B cell (primary cell): ENCODE results near the gene PLCB4. TPM values are rescaled to one million over a fixed set of nuclear protein-coding genes. Genes with fewer than 3 reads are reported as not detected.
"Not testable (repeated sequence)": the region's sequence is repeated elsewhere in the genome, so short reads cannot be mapped to it uniquely, and the experiment has no call there.

Source experiments
- ATAC-seq: fragments of 200-7000 bp; cut with Tn5 transposase; one replicate; pipeline ENCODE4 v1.10.0; 2021; ENCODE audit warnings: low read depth, mild to moderate bottlenecking, moderate number of reproducible peaks, moderate library complexity
- CTCF ChIA-PET: fragments of 350-600 bp; sonication (Branson Sonifier 250); formaldehyde crosslinking; loops from one replicate; lab custom pipeline; 2021; ENCODE audit warnings: antibody characterized with exemption, inconsistent platforms; lab: Charles Lee
- POLR2A ChIA-PET: fragments of 350-600 bp; sonication (Branson Sonifier 250); formaldehyde crosslinking; loops from one replicate; lab custom pipeline; 2021; ENCODE audit warnings: antibody characterized with exemption; lab: Charles Lee
- DNase-seq: peaks from one replicate; pipeline ENCODE4 v3.0.0; 2013
- H2AFZ ChIP-seq: 2 replicates; pipeline ENCODE4 v1.6.1; 2012; ENCODE audit warnings: mild to moderate bottlenecking, low read depth, low read length; ENCODE audit not compliant: insufficient read depth, poor library complexity, severe bottlenecking
- H3K27ac ChIP-seq, 2 donors: 1 replicate in 1 of 2; 2 replicates in 1 of 2; pipeline ENCODE4 v1.5.1; 2012 to 2013; ENCODE audit warnings: low read length in 2 of 2, mild to moderate bottlenecking in 2 of 2, moderate library complexity in 1 of 2
- H3K27me3 ChIP-seq, 4 experiments: fragments of 200-600 bp in 1 of 4; sonication (generic) in 1 of 4; replicated peaks in 1 of 4; 1 replicate in 2 of 4; 2 replicates in 2 of 4; pipeline versions ENCODE4 v1.6.1 to v1.7.0; 2013 to 2016; ENCODE audit warnings: low read length in 3 of 4, mild to moderate bottlenecking in 2 of 4, mixed read lengths in 1 of 4, moderate library complexity in 1 of 4; ENCODE audit not compliant: insufficient read depth in 4 of 4, control insufficient read depth in 3 of 4; ENCODE audit errors: control extremely low read depth in 1 of 4
- H3K36me3 ChIP-seq, 2 experiments: replicated peaks in 1 of 2; 1 replicate in 1 of 2; 2 replicates in 1 of 2; pipeline versions ENCODE4 v1.6.1 to v1.7.1; 2013; ENCODE audit warnings: low read length in 1 of 2; ENCODE audit not compliant: insufficient read depth in 2 of 2, control insufficient read depth in 1 of 2; ENCODE audit errors: control extremely low read depth in 1 of 2, extremely low read depth in 1 of 2
- H3K4me1 ChIP-seq, 2 donors: fragments of 200-600 bp in 1 of 2; sonication (generic) in 1 of 2; 1 replicate in 1 of 2; 2 replicates in 1 of 2; pipeline versions ENCODE4 v1.5.1 to v1.6.1; 2013 to 2017; ENCODE audit warnings: low read length in 2 of 2; ENCODE audit not compliant: control insufficient read depth in 2 of 2, insufficient read depth in 2 of 2
- H3K4me2 ChIP-seq: replicated peaks from 2 replicates; pipeline ENCODE3; 2012; ENCODE audit warnings: mild to moderate bottlenecking, low read depth, low read length; ENCODE audit not compliant: poor library complexity, severe bottlenecking
- H3K4me3 ChIP-seq, 5 experiments: fragments of 200-600 bp in 1 of 5; sonication (generic) in 1 of 5; 1 replicate in 3 of 5; 2 replicates in 2 of 5; pipeline versions ENCODE4 v1.5.1 to v1.7.0; 2011 to 2016; ENCODE audit warnings: low read length in 4 of 5, mild to moderate bottlenecking in 4 of 5, low read depth in 2 of 5, control low read depth in 1 of 5, moderate library complexity in 1 of 5; ENCODE audit not compliant: insufficient read depth in 1 of 5; ENCODE audit errors: control extremely low read depth in 1 of 5, extremely low read depth in 1 of 5
- H3K79me2 ChIP-seq: fragments of 200-600 bp; sonication (generic); one replicate; pipeline ENCODE4 v1.6.0; 2016; ENCODE audit warnings: low read length; ENCODE audit not compliant: control insufficient read depth, insufficient read depth
- H3K9ac ChIP-seq: fragments of 200-600 bp; sonication (generic); 2 replicates; pipeline ENCODE4 v1.6.1; 2017; ENCODE audit warnings: mild to moderate bottlenecking, low read length, moderate library complexity
- H3K9me3 ChIP-seq, 3 donors: one replicate each; pipeline versions ENCODE4 v1.6.1 to v1.7.1; 2013; ENCODE audit warnings: low read length in 2 of 3; ENCODE audit not compliant: control insufficient read depth in 2 of 3, insufficient read depth in 1 of 3; ENCODE audit errors: control extremely low read depth in 1 of 3
- H4K20me1 ChIP-seq: 2 replicates; pipeline ENCODE4 v1.6.0; 2012; ENCODE audit warnings: mild to moderate bottlenecking, low read length; ENCODE audit not compliant: insufficient read depth, control insufficient read depth, poor library complexity, severe bottlenecking
- H3K27ac Mint-ChIP-seq: one replicate; pipeline ENCODE4 v1.8.0; 2021; ENCODE audit warnings: mixed read lengths
- H3K27me3 Mint-ChIP-seq: one replicate; pipeline ENCODE4 v1.8.0; 2021; ENCODE audit warnings: mixed read lengths
- H3K4me1 Mint-ChIP-seq: one replicate; pipeline ENCODE4 v1.8.0; 2021; ENCODE audit warnings: mixed read lengths
- H3K4me3 Mint-ChIP-seq: one replicate; pipeline ENCODE4 v1.8.0; 2021; ENCODE audit warnings: mixed read lengths
- H3K9me3 Mint-ChIP-seq: one replicate; pipeline ENCODE4 v1.8.0; 2022; ENCODE audit warnings: mixed read lengths; ENCODE audit not compliant: insufficient read depth
- EZH2 ChIP-seq: IDR thresholded peaks from 2 replicates; pipeline ENCODE4 v1.6.1; 2012; ENCODE audit warnings: borderline replicate concordance, low read depth, mild to moderate bottlenecking, moderate library complexity, low read length; ENCODE audit not compliant: insufficient read depth, poor library complexity, severe bottlenecking
- WGBS: methylation state at CpG from one replicate; pipeline ENCODE4 v1.1.5; 2013; ENCODE audit warnings: missing lambda C conversion rate; ENCODE audit not compliant: insufficient coverage; 5-methylcytosine and 5-hydroxymethylcytosine counted together
- intact Hi-C: fragments of 100-400 bp; cut with micrococcal nuclease; formaldehyde crosslinking; loops from one replicate; pipeline ENCODE4 v1.10.0; 2022
- polyA plus RNA-seq: library from polyadenylated mRNA; depleted of rRNA; stranded (reverse); fragments of >200 nt; gene quantifications from 2 replicates; pipeline ENCODE4 v1.2.3, GENCODE V29; 2012
- total RNA-seq, 2 donors: library from RNA; stranded (reverse); fragments of 120-200 nt in 1 of 2; gene quantifications; 1 replicate in 1 of 2; 2 replicates in 1 of 2; pipeline versions ENCODE4 v1.2.3 to v1.2.4, GENCODE V29; 2013 to 2022
- TF ChIP-seq, protein P1 (sequence below): fragments of 200-600 bp; IDR thresholded peaks from one replicate; pipeline ENCODE4 v1.8.0; 2022; ENCODE audit warnings: antibody characterized with exemption, mild to moderate bottlenecking

Gene PLCB4
- total and polyA plus RNA-seq, 2 donors (not counting 1 experiment from before 2014, with no cell fraction given) = not detected

DNA sequence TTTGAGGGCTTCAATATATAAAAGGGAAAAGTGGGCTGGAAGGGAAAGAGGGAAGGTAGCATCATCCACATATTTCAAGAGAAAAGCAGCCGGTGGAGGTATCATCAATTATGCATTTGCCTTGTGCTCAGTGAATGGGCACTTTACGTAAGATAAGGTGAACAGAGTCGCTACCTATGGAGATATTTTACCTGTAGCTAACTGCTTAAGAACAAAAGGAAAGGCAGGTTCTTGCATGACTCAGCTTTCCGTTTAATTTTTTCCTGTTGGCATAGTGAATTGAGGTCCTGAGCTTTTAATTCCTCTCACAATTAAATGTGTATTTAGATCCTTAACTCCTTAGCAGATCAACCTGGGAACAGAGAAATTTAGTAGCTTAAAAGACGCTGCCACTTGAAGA is 25.5 kb upstream of the PLCB4 start:
- H3K4me3 Mint-ChIP-seq = no peak overlapping the region
- Histone ChIP-seq H3K27ac (no peak overlapping the region), H3K4me3 (no peak overlapping the region), H3K9me3 (peaks cover 0 to 3% (median 1%) of the 10 kb centered on the region in 3 donors), H3K4me2 (no peak overlapping the region), H4K20me1 (no peaks in the 10 kb centered on the region), H3K27me3 (no peaks in the 10 kb centered on the region), H3K79me2 (no peaks in the 10 kb centered on the region), H3K36me3 (no peaks in the 10 kb centered on the region), H3K4me1 (no peaks in the 10 kb centered on the region), H2AFZ (no peak overlapping the region), H3K9ac (no peak overlapping the region)
- no peak for DNase-seq
- no peak overlapping the region for H3K27ac Mint-ChIP-seq
- no peak for ATAC-seq
- CTCF ChIA-PET = no interaction called here
- no peaks in the 10 kb centered on the region for H3K27me3 Mint-ChIP-seq
- whole genome bisulfite sequencing = 100% methylated on average over 1 of the region's 5 CpGs
- no peaks in the 10 kb centered on the region for H3K4me1 Mint-ChIP-seq
- POLR2A ChIA-PET = no interaction called here
- intact Hi-C loops = no loop called here
- H3K9me3 Mint-ChIP-seq = no peaks in the 10 kb centered on the region
- TF ChIP-seq EZH2 = no peak
- TF ChIP-seq, protein P1, sequence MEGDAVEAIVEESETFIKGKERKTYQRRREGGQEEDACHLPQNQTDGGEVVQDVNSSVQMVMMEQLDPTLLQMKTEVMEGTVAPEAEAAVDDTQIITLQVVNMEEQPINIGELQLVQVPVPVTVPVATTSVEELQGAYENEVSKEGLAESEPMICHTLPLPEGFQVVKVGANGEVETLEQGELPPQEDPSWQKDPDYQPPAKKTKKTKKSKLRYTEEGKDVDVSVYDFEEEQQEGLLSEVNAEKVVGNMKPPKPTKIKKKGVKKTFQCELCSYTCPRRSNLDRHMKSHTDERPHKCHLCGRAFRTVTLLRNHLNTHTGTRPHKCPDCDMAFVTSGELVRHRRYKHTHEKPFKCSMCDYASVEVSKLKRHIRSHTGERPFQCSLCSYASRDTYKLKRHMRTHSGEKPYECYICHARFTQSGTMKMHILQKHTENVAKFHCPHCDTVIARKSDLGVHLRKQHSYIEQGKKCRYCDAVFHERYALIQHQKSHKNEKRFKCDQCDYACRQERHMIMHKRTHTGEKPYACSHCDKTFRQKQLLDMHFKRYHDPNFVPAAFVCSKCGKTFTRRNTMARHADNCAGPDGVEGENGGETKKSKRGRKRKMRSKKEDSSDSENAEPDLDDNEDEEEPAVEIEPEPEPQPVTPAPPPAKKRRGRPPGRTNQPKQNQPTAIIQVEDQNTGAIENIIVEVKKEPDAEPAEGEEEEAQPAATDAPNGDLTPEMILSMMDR = no peak

DNA sequence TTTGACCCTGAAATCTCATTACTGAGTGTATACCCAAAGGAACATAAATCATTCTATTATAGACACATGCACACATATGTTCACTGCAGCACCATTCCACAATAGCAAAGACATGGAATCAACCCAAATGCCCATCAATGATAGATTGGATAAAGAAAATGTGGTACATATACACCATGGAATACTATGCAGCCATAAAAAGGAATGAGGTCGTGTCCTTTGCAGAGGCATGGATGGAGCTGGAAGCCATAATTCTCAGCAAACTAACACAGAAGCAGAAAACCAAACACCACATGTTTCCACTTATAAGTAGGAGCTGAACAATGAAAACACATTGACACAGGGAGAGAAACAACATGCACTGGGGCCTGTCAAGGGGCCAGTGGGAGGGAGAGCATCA is 21.0 kb upstream of the PLCB4 start:
- POLR2A ChIA-PET, H3K4me2 ChIP-seq, H3K79me2 ChIP-seq, H3K4me3 ChIP-seq, intact Hi-C loops, DNase-seq, CTCF ChIA-PET, H3K36me3 ChIP-seq, H4K20me1 ChIP-seq, H2AFZ ChIP-seq, H3K9me3 ChIP-seq, H3K4me1 Mint-ChIP-seq, H3K27ac Mint-ChIP-seq, H3K9ac ChIP-seq, H3K27ac ChIP-seq, H3K4me3 Mint-ChIP-seq, H3K27me3 Mint-ChIP-seq, H3K9me3 Mint-ChIP-seq, H3K4me1 ChIP-seq, H3K27me3 ChIP-seq, ATAC-seq: not testable (repeated sequence)
- no CpG with 5 or more reads among the region's 1 CpG for WGBS
